ENCODE data around the gene KIRREL1. TPM values are rescaled to one million over a fixed set of nuclear protein-coding genes. Genes with fewer than 3 reads are reported as not detected.

Gene KIRREL1
- polyA plus RNA-seq, 1 donor from 2014 or later: 12.9 TPM

DNA sequence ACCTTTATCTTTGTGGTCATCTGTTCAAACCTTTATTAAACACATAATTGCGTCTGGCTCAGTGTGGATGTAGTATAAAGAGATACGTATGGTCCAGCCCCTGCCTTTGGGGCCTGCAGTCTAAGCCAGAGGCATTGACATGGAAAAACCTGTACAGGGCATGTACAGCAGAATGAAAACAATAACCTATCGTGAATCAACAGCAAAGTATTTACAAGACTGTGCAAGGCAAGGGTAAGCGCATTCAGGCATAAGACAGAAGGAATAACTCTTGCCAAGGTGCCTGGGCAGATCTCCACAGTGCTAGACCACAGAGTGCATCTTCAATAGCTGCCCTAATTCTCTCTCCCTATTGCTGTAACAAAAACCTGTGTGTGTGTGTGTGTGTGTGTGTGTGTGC is 35.5 kb downstream of the KIRREL1 start:
- no peak overlapping the region for H3K27ac ChIP-seq (ENCODE audit: low read length)
- H2AFZ ChIP-seq (ENCODE audit: low read depth, low read length): no peak overlapping the region
- no peaks in the 10 kb centered on the region for H4K20me1 ChIP-seq (ENCODE audit: insufficient read depth)
- H3K79me2 ChIP-seq (replicated peaks; ENCODE audit: insufficient read depth, low read length): no peaks in the 10 kb centered on the region
- no peak overlapping the region for H3K4me2 ChIP-seq (ENCODE audit: low read length)
- TF ChIP-seq SMC3 (conservative IDR thresholded peaks at IDR 0.05; ENCODE audit: poor library complexity) (no peak), RAD21 (conservative IDR thresholded peaks at IDR 0.05) (no peak)
- TF ChIP-seq, protein P1, sequence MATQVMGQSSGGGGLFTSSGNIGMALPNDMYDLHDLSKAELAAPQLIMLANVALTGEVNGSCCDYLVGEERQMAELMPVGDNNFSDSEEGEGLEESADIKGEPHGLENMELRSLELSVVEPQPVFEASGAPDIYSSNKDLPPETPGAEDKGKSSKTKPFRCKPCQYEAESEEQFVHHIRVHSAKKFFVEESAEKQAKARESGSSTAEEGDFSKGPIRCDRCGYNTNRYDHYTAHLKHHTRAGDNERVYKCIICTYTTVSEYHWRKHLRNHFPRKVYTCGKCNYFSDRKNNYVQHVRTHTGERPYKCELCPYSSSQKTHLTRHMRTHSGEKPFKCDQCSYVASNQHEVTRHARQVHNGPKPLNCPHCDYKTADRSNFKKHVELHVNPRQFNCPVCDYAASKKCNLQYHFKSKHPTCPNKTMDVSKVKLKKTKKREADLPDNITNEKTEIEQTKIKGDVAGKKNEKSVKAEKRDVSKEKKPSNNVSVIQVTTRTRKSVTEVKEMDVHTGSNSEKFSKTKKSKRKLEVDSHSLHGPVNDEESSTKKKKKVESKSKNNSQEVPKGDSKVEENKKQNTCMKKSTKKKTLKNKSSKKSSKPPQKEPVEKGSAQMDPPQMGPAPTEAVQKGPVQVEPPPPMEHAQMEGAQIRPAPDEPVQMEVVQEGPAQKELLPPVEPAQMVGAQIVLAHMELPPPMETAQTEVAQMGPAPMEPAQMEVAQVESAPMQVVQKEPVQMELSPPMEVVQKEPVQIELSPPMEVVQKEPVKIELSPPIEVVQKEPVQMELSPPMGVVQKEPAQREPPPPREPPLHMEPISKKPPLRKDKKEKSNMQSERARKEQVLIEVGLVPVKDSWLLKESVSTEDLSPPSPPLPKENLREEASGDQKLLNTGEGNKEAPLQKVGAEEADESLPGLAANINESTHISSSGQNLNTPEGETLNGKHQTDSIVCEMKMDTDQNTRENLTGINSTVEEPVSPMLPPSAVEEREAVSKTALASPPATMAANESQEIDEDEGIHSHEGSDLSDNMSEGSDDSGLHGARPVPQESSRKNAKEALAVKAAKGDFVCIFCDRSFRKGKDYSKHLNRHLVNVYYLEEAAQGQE (IDR thresholded peaks at IDR 0.05; ENCODE audit: borderline replicate concordance): no peak
- no peaks in the 10 kb centered on the region for H3K9me2 ChIP-seq (ENCODE audit: insufficient read depth, low read length)
- no peaks in the 10 kb centered on the region for H3F3A ChIP-seq (ENCODE audit: insufficient read depth, low read length, poor library complexity, severe bottlenecking)
- H3K27me3 ChIP-seq (ENCODE audit: insufficient read depth, low read depth, low read length): no peaks in the 10 kb centered on the region
- H3K4me3 ChIP-seq (ENCODE audit: low read length): no peak overlapping the region
- H3K36me3 ChIP-seq (ENCODE audit: insufficient read depth, low read length): no peaks in the 10 kb centered on the region
- no peaks in the 10 kb centered on the region for H3K9me3 ChIP-seq (ENCODE audit: low read length)
- no peak overlapping the region for H3K9ac ChIP-seq (ENCODE audit: low read length)

DNA sequence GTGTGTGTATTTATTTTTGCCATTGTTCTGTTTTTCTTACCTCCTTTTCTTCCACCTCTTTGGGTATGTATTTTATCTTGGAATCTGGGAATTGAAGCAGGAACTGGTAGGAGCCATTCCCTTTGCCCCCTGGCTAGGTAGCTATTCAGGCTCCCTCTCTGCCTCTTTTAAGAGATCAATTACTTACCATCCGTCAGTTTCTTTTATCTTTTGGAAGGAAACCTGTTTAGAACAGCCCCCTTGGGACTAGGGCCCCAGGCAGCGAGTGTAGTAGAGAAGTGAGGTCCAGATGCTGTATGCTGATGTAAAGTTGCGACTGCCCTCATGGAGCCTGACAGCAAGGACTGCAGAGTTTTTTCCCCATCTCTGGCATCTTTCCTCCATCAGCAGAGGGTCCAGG is 41.6 kb downstream of the KIRREL1 start:
- no peak overlapping the region for H3K27ac ChIP-seq (ENCODE audit: low read length)
- no peaks in the 10 kb centered on the region for H3K79me2 ChIP-seq (replicated peaks; ENCODE audit: insufficient read depth, low read length)

More for the DNA sequence above, 41.6 kb downstream of the KIRREL1 start:
- no peaks in the 10 kb centered on the region for H3K36me3 ChIP-seq (ENCODE audit: insufficient read depth, low read length)
- no peak overlapping the region for H3K9ac ChIP-seq (ENCODE audit: low read length)
- no peaks in the 10 kb centered on the region for H4K20me1 ChIP-seq (ENCODE audit: insufficient read depth)
- H3K4me3 ChIP-seq (ENCODE audit: low read length): no peak overlapping the region
- H3K4me2 ChIP-seq (ENCODE audit: low read length): no peak overlapping the region
- no peak overlapping the region for H2AFZ ChIP-seq (ENCODE audit: low read depth, low read length)
- no peak for TF ChIP-seq EP300 (conservative IDR thresholded peaks at IDR 0.05; ENCODE audit: poor library complexity, severe bottlenecking)
- no peak for TF ChIP-seq TAF1 (IDR thresholded peaks at IDR 0.05; ENCODE audit: low read depth)
- TF ChIP-seq RAD21 (conservative IDR thresholded peaks at IDR 0.05): no peak
- no peak for TF ChIP-seq MXI1 (conservative IDR thresholded peaks at IDR 0.05; ENCODE audit: poor library complexity, severe bottlenecking)
- TF ChIP-seq, protein P1 (IDR thresholded peaks at IDR 0.05; ENCODE audit: borderline replicate concordance): no peak
- TF ChIP-seq EZH2 (IDR thresholded peaks at IDR 0.05; ENCODE audit: borderline replicate concordance, insufficient read depth, low read length, poor library complexity, severe bottlenecking): no peak
- TF ChIP-seq, protein P2, sequence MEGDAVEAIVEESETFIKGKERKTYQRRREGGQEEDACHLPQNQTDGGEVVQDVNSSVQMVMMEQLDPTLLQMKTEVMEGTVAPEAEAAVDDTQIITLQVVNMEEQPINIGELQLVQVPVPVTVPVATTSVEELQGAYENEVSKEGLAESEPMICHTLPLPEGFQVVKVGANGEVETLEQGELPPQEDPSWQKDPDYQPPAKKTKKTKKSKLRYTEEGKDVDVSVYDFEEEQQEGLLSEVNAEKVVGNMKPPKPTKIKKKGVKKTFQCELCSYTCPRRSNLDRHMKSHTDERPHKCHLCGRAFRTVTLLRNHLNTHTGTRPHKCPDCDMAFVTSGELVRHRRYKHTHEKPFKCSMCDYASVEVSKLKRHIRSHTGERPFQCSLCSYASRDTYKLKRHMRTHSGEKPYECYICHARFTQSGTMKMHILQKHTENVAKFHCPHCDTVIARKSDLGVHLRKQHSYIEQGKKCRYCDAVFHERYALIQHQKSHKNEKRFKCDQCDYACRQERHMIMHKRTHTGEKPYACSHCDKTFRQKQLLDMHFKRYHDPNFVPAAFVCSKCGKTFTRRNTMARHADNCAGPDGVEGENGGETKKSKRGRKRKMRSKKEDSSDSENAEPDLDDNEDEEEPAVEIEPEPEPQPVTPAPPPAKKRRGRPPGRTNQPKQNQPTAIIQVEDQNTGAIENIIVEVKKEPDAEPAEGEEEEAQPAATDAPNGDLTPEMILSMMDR (IDR thresholded peaks at IDR 0.05; ENCODE audit: poor library complexity, severe bottlenecking): no peak
- TF ChIP-seq SMC3 (conservative IDR thresholded peaks at IDR 0.05; ENCODE audit: poor library complexity): no peak
- TF ChIP-seq POLR2AphosphoS5 (IDR thresholded peaks at IDR 0.05): no peak
- no peaks in the 10 kb centered on the region for H3F3A ChIP-seq (ENCODE audit: insufficient read depth, low read length, poor library complexity, severe bottlenecking)
- H3K9me3 ChIP-seq (ENCODE audit: low read length): no peaks in the 10 kb centered on the region
- no peaks in the 10 kb centered on the region for H3K27me3 ChIP-seq (ENCODE audit: insufficient read depth, low read depth, low read length)
- H3K9me2 ChIP-seq (ENCODE audit: insufficient read depth, low read length): no peaks in the 10 kb centered on the region

Data from neural cell (in vitro differentiated cells).